Left hindlimb (tissue), 1 donor: ENCODE data around the gene LRRC8D.

Source experiments
- DNase-seq: peaks from one replicate; pipeline ENCODE4 v3.0.0-alpha.2; 2018

Gene LRRC8D

GRCh38 chr1:89807983-89808382 lies 12.8 kb upstream of the LRRC8D start:
- DNase-seq = no peak

GRCh38 chr1:89808441-89809117 lies 12.3 kb upstream of the LRRC8D start:
- no peak for DNase-seq

GRCh38 chr1:89809556-89809955 lies 11.3 kb upstream of the LRRC8D start:
- DNase-seq = no peak

GRCh38 chr1:89810302-89810701 lies 10.5 kb upstream of the LRRC8D start:
- DNase-seq = no peak

- DNase-seq = no peak
Measured at GRCh38 chr1:89810880-89811279, 10.0 kb upstream of the LRRC8D start.

- DNase-seq = no peak
Measured at GRCh38 chr1:89812992-89813391, 7.8 kb upstream of the LRRC8D start.

GRCh38 chr1:89815040-89815439 lies 5.8 kb upstream of the LRRC8D start:
- no peak for DNase-seq

GRCh38 chr1:89815611-89816010 lies 5.2 kb upstream of the LRRC8D start:
- no peak for DNase-seq

GRCh38 chr1:89816366-89816765 lies 4.5 kb upstream of the LRRC8D start:
- no peak for DNase-seq

- peak; percentile 57 for DNase-seq
Measured at GRCh38 chr1:89821322-89822108, 683 bp downstream of the LRRC8D start.

GRCh38 chr1:89822109-89822962 lies 1.5 kb downstream of the LRRC8D start:
- DNase-seq = no peak

GRCh38 chr1:89822999-89823628 lies 2.3 kb downstream of the LRRC8D start:
- no peak for DNase-seq

- no peak for DNase-seq
Measured at GRCh38 chr1:89823679-89824292, 3.0 kb downstream of the LRRC8D start.

GRCh38 chr1:89826594-89826993 lies 5.8 kb downstream of the LRRC8D start:
- no peak for DNase-seq

GRCh38 chr1:89827330-89827729 lies 6.5 kb downstream of the LRRC8D start:
- no peak for DNase-seq

- no peak for DNase-seq
Measured at GRCh38 chr1:89827902-89828301, 7.1 kb downstream of the LRRC8D start.

- DNase-seq = no peak
Measured at GRCh38 chr1:89829186-89829585, 8.4 kb downstream of the LRRC8D start.

GRCh38 chr1:89831462-89832120 lies 10.8 kb downstream of the LRRC8D start:
- no peak for DNase-seq

GRCh38 chr1:89832496-89833127 lies 11.8 kb downstream of the LRRC8D start:
- no peak for DNase-seq

- peak; percentile 28 for DNase-seq
Measured at GRCh38 chr1:89833183-89834082, 12.6 kb downstream of the LRRC8D start.
